GM15510 (cell line): ENCODE measurements around the gene PIK3AP1.

Source experiments
- POLR2A ChIP-seq: IDR thresholded peaks from 3 replicates; pipeline ENCODE4 v1.6.1; 2011; ENCODE audit warnings: borderline replicate concordance; ENCODE audit not compliant: insufficient read length; ENCODE audit errors: extremely low read depth

Gene PIK3AP1

DNA sequence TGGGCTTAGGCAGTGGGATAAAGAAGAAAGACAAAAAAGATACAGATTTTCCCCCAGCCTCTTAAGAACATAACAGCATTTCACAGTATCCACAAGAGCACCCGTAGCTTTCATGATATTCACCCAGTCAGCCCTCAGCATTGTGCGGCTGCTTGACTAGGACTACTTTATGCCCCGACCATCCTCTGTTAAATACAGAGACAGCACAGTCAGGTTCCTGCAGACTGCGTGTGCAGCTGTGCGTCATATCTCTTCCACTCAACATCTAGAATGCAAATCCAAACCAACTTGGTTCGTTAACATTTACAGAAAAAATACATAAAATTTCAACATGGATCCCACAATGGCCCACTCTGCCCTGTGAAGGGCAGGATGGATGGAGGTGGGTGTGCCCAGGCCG lies 33.8 kb downstream of the PIK3AP1 start:
- TF ChIP-seq POLR2A: no peak

DNA sequence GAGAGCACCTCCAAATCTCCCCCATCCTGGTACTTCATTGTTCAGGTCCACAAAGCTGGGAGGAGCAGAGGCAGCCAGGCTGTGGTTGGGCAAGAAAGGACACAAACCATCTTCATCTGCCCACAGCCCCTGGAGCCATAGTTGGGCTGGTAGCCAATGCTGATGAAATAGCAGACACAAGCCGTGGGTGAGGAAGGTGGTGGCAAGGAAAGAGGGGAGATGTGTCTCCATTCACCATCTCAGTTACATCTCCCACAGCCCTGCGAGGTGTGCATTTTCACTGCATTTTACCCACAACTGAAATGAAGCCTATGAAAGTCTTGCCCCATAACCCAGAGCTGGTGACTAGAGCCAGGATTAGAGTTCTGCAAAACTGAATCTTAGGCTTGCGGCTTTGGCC lies 35.0 kb downstream of the PIK3AP1 start:
- no peak for TF ChIP-seq POLR2A

DNA sequence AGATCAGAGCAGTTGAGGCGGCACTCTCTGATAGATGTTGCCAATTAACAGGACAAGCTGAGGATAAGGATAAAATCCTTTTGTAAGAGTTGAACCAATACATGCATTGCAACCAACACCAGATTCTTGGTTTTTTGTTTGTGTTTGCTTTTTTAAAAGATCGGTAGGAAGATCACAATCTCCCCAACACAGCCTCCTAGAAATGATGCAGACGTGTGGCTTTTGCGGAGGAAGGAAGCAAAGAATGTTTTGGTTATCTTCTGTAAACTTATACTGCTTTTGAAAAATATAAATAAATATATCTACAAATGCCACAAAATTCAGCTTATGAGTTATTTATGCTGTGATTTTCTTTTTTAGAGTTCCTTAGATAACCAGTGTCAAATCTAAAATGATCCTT lies 35.5 kb downstream of the PIK3AP1 start:
- TF ChIP-seq POLR2A: no peak

DNA sequence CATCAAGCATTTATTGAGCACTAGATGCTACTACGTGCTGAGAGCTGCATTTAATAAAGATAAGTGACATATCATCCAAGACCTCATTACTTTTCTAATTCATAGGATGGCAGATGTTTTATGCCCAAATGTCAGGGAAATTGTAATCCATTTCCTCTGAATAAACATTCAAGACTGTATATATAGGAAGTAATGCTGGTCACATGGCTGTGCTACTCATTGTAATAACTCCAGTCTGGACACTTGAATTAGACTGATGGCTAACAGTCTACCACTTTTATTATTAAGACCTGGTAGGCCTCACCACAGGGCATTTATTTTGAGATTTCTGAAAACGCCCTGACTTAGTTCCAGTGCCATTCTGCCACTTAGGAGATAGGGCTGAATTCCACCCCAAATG lies 36.6 kb downstream of the PIK3AP1 start:
- no peak for TF ChIP-seq POLR2A

DNA sequence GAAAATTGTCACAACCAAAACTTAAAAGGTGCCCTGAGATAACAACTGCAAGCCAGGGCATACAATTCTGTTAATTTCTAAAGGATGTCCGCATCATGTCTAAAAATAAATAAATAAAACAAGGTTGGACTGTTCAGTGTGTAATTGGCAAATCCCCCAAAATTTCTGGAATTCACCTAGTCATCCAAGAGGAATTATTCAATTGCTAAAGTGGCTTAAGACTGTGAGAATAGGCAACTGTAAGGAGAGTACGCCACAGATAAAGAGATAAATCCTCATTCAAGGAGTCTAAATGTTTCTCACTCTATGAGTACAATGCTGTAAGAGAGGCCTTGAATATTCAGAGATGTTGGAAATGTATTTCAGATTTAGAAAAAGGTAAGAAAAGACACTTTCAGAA lies 37.2 kb downstream of the PIK3AP1 start:
- no peak for TF ChIP-seq POLR2A

DNA sequence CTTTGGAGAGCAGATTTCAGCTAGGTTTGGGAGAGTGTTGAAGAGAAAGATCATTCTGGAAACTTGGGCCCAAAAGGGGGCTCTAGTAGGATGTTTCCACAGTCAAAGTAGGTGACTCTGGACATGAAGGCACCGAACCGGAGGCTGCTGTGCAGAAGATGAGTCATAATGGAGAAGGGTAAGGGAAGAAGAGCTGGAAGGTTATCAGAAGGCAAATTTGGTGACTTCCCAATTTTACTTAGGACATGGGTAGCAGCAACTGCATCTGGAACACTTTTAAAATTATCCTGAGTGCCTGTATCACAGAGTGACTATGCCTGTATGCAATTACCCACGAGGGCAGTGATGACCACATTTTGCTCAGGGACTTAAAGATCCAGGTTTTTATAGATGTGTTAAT lies 38.8 kb downstream of the PIK3AP1 start:
- no peak for TF ChIP-seq POLR2A

DNA sequence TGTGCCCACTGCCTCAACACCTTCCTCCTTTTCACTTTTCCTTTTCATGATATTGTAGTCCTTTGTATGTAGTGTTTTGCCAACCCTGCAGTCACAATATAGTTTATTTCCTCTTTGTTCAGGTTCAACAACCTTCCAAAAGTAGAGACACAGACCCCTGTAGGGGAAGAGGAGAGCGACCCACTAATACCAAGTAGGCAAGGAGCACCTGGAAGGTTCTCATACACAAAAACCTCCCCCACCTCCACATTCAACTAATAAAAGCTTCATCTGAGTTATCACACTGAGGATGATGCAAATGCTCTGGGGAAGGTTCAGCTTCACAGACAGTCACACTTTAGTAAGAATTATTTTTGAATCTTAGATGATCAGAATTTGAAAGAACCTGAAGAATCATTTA lies 41.6 kb downstream of the PIK3AP1 start:
- no peak for TF ChIP-seq POLR2A

DNA sequence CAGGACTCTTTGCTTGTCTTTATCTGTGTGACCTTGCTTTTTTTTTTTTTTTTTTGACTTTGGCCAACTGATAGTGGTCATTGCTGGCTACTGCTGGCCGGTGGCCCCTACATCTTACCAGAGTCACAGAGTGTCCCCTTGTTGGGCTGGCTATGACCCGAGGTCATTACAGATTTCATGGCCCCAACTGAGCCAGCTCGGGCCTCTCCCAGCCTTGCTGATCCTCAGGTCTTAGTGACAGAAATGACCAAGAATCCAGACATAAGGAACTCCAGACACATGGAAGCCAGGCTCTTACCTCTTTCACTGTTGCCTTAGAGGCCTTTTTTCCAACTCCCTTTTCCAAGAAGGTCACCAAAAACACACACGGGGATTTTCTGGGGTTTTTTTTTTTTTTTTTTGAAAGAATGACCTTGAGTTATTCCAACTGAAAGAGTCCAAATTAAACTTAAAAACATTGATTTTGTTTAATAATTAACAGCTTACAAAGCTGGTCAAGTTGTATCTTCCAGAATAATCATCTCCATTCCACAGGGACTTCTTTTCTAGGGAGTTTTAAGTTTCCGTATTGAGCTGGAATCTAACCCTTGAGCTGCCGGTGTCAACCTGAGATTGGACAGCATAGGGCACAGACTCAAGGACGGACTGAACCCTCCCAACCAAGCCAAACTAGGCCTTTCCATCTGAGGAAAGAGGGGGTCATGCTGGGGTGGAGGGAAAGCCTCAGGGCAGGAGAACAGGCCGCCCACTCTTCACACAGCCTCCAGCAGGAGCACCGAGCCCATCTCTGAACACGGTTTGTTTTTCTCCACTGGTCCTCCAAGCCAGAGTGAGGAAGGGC lies 43.8 kb downstream of the PIK3AP1 start:
- TF ChIP-seq POLR2A: no peak

DNA sequence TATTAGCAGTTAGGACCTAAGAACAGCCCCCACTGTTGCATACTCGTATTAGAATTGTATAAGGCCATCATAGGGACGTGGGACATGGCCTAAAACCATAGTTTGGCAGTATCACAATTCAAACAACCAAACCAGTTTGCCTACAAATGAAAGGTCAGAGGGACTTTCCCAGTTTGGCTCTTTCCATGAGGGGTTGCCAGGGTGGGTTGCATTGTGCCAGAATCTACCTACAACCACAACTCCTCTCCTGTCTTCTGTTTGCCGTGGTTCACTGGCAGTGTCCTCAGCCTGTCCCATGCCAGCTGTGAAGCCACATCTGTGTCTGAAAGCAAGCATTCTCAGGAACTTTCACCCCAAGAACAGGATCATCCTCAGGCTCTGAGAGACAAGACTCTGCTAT lies 44.5 kb downstream of the PIK3AP1 start:
- TF ChIP-seq POLR2A: no peak

DNA sequence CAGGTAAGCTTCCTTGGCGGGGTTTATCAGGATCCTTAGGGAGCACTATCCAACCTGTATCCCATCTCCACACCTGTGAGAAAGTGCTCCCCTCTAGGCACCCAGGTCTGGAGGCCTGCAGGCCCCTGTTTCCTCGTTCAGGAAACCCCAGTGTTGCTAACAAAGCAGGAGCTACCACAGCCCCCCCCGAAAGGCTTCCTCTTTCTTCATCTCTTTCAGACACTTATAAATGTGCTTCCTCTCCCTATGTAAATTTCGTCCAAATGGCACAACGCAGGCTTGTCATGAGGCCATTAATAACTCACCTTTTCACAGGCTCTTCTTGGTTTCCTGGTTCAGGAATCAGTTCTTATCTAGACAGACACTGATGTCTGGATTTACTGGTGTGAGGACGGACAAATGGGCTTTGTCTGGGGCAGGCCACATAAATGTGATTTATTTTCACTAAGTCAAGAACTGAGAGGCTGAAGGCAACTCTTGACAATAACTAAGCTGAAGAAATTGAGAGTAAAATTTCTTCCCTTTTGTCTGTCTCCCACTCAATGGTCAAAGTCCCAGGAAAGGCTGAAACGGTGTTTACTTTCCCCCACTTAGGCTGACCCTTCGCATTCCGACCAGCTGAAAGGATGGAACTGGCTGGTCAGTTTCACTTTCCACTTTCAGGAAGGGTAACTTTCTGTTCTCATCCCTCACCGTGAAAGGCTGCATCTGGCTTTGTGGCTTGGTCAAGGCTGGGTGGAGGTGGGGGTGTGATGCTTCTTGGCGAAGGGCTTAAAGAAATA lies 46.8 kb downstream of the PIK3AP1 start:
- TF ChIP-seq POLR2A: no peak

DNA sequence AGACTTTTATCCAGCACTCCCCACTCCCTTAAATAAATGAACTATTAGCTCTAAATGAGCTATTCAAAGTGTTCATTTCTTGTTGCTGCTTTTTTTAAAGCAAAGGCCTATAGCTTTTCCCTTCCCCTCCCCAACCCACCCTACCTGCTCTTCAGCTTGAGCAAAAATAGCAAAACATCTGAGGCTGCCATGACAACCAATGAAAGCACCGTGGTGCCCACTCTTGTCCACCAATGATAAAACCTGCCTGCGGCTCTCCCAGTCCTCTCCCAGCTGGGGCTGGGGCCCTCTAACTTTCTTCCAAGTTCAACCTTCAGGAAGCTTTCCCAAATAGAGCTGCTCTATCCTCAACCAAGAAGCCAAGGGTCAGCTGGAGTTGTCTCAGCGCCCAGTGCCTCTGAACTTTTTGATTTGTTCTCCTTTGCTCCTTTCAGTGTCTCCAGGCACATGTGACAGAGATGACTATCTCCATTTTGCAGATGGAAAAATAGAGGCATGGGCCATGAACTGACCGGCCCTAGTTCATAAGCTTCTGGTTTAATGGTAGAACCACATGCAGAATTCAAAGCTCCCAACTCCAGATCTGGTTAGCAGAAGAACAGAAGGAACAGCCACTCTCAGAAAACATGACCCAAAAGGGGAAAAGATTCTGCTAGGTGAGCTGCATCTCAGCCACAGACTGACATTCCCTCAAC lies 47.7 kb downstream of the PIK3AP1 start:
- TF ChIP-seq POLR2A: no peak

DNA sequence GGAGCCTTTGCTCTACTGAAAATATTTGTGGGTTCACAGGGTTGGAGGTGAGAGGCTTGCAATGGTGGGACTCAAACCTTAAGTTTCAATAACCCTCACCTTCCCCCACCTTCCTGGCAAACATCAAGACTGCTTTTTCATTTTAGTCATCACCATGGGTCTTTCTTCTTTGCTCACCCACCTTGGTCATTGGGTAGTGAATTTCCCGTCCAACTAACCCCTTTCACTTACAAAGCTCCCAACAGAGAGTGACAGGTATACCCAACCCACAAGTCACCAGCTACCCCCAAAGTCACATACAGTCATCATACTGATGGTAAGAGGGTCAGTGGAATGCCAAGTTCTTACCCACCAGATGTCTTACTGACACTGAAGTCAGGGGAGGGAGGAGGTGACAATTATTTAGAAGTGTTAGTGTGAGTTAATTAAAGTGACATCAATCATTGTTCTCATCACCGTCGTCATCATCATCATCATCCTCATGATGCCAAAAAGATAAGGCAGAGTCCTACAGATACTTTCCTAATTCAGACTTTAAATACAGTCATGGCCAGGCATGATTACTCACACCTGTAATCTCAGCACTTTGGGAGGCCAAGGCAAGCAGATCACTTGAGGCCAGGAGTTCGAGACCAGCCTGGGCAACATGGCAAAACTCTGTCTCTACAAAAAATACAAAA lies 49.0 kb downstream of the PIK3AP1 start:
- no peak for TF ChIP-seq POLR2A

DNA sequence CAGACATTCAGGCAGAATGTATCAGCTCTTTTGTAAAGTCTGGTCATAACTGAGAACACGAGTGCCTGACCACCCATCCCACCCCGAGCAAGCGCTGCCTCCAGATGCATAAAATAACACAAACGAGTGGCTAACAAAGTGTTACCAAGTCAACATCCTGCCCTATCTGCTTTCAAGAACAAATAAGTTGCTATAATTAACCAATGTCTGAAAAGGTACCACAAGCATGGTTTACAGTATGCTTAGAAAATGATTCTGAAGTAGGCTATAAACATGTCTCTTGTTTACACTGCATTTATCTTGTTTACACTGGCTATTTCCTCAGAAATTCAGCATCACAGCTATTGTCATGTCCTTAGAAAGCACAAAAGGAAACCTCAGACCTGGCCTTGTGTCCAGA lies 49.5 kb downstream of the PIK3AP1 start:
- no peak for TF ChIP-seq POLR2A

DNA sequence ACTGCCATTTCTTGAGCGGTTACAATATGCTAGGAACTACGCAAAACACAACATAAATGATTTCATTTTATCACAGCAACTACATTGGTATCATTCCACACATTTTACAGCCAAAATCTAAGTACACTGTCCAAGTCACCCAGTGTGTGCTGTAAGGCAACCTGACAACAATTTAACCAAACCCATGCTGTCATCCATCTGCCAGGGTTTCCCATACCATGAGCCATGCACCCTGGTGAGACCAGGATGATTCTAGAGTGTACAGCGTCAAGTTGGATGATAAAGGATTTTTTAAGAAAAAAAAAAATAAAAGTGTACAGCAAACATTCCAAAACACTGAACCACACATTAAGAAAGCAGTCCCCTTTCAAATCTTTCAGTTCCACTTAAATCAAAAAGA lies 52.9 kb downstream of the PIK3AP1 start:
- TF ChIP-seq POLR2A: no peak

DNA sequence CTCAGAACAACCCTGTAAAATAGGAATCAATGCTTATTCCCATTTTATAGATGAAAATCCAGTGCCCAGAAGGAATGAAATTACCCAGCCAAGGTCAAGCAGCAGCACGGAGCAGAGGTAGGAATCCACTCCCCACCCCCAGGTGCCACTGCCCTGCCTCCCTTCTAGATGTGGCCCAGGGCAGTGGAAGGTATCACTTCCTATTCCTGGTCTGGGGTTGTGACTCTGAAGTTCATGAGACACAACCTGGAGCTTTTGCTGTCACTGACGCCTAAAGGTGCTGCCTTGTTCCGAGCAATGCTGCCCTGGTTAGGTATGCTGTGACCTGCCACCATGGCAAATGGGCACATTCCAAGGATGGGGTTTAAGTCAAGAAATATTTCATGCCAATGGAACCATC lies 53.6 kb downstream of the PIK3AP1 start:
- TF ChIP-seq POLR2A: no peak
